Endothelial cell of umbilical vein (primary cell): ENCODE measurements around the gene RBM33.

ENCODE experiments used
- CTCF ChIP-seq, 2 donors: IDR thresholded peaks; 1 replicate in 1 of 2; 2 replicates in 1 of 2; pipeline ENCODE4 v1.5.1; 2011; ENCODE audit warnings: low read length in 2 of 2, mild to moderate bottlenecking in 2 of 2, moderate library complexity in 2 of 2, control low read depth in 1 of 2, inconsistent platforms in 1 of 2, low read depth in 1 of 2; ENCODE audit not compliant: insufficient read depth in 1 of 2; ENCODE audit errors: extremely low read depth in 1 of 2
- POLR2A ChIP-seq: IDR thresholded peaks from 2 replicates; pipeline ENCODE4 v1.6.1; 2012; ENCODE audit warnings: low read depth, mild to moderate bottlenecking, control low read depth, low read length

DNA sequence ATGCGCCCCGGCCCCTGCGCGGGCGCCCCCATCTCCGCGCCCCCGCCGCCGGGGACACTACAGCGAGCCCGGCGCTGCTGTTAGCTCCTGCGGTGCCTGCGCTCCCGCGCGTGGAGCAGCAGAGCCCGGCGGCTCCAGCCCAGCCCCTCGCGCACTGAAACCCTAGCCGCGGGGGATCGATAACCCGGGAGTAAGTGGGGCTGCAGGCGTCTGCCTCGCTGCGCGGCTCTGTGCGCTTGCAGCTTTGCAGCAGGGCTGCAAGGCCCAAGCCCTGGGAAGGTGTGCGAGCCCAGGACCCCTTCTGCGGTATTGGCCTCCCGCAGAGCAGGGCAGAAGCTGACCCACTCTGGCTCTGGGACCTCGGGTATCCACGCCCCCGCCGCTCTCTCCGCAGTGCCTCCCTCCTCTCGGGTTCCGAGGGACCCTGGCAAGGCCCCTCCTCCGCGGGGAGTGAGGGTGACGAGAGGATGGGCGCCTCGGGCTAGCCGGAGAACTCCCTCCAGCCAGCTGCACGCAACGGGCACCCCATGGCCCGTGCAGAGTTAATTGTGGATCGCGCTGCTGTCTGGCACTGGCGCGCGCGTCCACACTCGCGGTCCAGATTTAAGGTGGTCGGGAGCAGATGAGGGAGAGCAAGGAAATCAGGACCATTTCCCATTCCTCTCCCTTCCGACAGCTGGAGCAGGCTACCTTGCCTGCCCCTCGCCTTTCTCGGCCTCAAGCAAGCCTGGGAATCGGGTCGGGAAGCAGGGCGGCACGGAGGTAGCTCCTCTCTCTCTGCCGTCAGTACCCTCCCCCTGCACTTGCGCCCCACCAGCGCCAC is 165.7 kb downstream of the RBM33 start:
- no peak for TF ChIP-seq CTCF (IDR thresholded peaks at IDR 0.05; ENCODE audit: extremely low read depth in 1 of 2, insufficient read depth in 1 of 2, low read depth in 1 of 2, low read length in 2 of 2)
- no peak for TF ChIP-seq POLR2A
